Measurements from ENCODE around the gene CCNK.

DNA sequence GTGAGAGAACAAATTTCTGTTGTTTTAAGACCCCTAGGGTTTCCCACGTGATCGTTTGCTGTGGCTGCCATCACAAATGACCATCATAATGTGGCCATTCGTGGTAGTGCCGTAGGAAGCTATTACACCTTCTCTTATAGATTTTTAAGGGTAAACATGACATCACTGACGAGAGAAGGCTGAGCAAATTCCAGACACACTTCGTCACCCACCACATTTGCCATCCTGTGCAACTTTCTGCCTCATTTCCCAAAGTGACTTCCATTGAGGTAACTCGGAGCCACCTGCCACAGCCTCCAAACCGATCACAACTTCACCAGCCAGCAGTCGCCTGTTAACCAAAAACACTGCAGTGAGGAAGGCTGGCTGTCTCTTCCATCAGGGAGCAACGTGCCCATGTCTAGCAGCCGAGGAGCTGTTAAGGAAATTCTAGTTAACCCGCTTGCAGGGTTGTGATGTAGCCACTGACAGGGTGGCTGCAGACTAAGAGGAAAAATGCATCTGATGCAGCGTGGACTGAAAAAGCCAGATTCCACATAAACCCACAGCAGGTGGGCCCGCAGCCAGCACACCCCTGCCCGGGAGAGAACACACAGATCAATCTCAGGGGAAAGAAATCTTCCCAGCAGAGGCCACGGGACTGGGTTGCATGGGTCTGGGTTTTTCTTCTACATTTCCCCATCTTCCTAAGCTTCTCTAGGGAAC lies 78.2 kb downstream of the CCNK start:
- TF ChIP-seq POLR2A (IDR thresholded peaks at IDR 0.05) (no peak), CTCF (IDR thresholded peaks at IDR 0.05 in 8 of 11, conservative IDR thresholded peaks at IDR 0.05 in 3 of 11) (no peak), POLR2AphosphoS5 (IDR thresholded peaks at IDR 0.05) (no peak)

Measured in spleen (tissue), 7 donors.